ENCODE data around the gene UACA.

The UACA gene

DNA sequence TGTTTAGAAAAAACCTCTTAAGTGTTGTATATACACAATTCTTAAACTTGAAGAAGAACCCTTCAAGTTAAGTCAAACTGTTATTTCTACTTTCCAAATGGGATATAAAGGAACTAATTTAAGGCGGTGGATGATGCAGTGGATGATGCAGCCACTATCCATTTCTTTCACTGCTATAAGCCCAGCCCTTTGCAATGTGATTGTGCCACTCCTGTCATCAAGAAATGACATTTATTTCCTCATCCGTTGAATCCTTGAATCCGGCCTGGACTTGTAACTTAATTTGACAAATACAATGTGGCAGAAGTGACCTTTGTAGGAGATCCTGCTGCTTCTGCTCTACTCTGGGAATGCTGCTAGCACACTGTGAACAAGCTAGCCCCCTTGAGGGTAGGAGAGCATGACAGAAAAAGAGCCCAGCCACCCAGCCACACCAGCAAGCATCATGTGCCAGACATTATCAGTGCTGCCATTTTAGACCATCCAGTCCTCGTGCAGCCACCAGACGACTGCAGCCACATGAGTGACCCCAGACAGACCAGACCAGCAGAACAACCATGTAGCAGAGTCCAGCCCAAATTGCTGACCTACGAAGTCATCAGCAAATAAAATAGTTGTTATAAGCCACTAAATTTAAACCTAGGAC is 47.4 kb downstream of the UACA start:
- DNase-seq (ENCODE audit: low spot score) (no peak), FAIRE-seq (peak; percentile 88)

DNA sequence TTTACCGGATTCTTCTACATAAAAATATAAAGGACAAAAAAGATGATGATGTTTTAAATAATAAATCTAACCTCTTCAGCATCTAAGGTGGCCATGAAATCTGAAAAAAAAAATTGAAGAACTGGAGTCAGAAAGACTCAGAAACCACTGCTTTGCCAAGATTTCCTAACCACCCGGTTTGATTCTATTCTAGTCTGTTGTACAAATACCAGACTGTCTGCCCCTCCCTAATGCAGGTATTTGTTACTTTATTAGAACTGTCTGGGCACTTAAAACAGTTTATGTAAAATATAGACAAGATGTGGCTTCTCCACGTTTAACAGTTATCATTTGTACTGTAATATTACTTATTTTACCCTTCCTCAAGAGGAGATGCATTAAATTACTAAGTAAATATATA is 48.8 kb downstream of the UACA start:
- DNase-seq (ENCODE audit: low spot score) (peak; percentile 41), FAIRE-seq (no peak)

DNA sequence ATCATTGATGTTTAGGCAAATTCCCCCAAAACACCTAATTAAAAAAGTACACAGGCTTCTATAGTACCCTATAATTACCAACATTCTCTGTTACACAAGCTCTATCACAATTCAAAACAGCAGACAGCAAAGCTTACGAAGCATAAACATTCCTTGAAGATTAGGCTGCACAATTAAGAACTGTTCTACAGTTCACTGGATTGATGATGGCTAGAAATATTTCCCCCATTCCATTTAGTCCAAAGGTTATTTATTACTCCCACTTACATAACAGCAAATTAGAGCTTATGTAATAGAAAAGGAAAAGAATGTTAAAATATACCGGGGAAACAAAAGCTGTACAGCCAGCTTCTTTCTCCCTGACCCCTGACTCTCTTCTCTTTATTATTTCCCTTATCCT is 49.3 kb downstream of the UACA start:
- peak; percentile 66 for FAIRE-seq
- no peak for DNase-seq (ENCODE audit: low spot score)

DNA sequence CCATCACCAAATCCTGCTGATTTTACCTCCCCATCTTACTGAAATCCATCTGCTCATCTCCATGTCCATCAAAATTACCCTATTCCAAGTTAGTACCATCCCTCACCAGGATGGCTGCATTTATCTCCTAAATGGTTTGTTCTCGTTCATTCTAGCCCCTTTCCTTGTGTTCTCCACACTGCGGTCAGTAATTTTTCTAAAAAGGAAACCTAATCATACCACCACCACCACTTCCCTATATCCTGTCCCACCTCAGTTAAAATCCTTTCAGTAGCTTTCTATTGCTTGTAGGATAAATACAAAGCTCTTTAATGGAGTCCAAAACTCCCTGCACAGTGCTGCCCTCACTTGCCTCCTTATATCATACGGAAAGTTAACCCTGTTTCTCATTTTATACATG is 51.1 kb downstream of the UACA start:
- DNase-seq (ENCODE audit: low spot score) (no peak), FAIRE-seq (peak; percentile 30)

DNA sequence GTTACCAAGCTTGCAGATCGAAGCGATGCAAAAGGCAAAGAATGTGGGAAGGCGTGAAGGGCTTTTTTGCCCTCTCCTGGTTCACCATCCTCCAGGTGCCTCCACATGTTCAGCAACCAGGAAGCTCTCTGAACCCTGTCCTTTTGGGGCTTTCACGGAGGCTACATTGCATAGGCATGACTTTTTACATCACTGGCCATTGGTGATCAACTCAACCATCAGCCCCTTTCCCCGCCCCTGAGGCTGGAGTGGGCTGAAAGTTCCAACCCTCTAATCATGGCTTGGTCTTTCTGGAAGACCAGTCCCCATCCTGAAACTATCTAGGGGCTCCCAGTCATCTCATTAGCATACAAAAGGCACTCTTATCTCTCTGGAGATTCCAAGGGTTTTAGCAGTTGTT is 52.6 kb downstream of the UACA start:
- DNase-seq (ENCODE audit: low spot score) (no peak), FAIRE-seq (no peak)

DNA sequence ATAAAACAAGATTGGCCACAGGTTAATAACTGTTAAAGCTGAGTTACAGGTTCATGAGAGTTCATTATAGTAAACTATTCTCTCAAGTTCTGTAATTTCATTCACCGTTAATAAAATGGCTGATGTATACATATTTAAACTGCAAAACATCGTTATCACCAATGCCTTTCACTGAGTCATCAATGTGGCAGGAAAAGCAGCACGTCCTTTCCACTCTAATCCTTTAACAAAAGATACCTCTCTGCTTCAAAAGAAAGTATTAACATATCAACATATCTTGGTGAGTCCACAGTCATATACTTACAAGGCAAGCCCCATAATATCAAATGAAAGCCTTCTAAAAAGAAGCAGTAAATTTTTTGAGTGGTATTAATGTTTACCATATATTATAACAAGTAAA is 54.5 kb downstream of the UACA start:
- no peak for FAIRE-seq

DNA sequence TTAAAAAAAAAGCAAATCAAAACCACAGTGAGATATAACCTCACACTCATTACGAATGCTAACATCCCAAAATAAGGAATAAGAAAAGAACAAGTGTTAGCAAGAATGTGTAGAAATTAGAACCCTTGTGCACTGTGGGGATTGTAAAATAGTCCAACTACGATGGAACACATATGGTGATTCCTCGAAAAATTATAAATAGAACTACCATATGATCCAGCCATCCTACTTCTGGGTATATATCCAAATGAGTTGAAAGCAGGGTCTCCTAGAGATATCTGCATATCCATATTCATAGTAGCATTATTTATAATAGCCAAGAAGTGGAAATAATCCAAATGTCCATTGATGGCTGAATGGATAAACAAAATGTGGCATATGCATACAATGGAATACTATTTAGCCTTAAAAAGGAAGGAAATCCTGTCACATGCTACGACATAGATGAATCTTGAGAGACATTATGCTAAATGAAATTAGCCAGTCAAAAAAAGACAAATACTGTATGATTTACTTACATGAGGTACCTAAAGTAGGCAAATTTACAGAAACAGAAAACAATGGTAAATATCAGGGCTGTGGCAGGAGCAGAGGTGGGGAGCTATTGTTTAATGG is 55.6 kb downstream of the UACA start:
- peak; percentile 76 for FAIRE-seq
- no peak for DNase-seq (ENCODE audit: low spot score)

More for the DNA sequence above, 54.5 kb downstream of the UACA start:
- no peak for DNase-seq (ENCODE audit: low spot score)

DNA sequence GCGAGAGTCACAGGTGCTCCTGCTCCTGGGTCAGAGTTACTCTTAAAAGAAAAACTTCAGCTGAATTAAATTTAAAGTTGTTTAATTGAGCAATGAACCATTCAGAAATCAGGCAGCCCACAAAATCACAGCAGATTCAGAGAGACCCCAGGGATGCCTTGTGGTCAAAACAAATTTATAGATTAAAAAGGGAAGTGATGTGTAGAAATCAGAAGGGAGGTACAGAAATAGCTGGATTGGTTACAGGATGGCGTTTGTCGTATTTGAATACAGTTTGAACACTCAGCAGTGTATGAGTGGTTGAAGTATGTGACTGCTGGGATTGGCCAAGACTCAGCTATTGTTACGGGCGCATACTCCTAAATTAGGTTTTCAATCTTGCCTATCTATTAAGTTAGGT is 58.6 kb downstream of the UACA start:
- FAIRE-seq (no peak), DNase-seq (ENCODE audit: low spot score) (no peak)

DNA sequence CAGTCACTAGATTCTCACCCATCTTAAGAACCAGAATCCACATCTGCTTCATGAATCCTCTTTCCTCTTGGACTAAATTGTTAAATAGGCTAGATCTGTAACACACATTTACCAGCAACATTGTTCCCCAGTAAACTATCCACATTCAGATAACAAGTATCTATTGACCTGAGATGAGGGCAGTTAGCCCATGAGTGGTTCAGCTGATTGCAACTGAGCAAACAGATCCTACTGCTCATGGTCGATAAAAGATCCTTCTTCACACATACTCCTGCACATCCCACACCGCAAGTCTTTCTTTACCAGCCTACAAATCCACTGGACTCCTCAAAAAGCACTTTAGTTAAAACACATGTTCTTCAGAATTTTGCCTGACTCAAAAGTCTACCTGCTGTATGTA is 59.2 kb downstream of the UACA start:
- FAIRE-seq (peak; percentile 85), DNase-seq (ENCODE audit: low spot score) (no peak)

DNA sequence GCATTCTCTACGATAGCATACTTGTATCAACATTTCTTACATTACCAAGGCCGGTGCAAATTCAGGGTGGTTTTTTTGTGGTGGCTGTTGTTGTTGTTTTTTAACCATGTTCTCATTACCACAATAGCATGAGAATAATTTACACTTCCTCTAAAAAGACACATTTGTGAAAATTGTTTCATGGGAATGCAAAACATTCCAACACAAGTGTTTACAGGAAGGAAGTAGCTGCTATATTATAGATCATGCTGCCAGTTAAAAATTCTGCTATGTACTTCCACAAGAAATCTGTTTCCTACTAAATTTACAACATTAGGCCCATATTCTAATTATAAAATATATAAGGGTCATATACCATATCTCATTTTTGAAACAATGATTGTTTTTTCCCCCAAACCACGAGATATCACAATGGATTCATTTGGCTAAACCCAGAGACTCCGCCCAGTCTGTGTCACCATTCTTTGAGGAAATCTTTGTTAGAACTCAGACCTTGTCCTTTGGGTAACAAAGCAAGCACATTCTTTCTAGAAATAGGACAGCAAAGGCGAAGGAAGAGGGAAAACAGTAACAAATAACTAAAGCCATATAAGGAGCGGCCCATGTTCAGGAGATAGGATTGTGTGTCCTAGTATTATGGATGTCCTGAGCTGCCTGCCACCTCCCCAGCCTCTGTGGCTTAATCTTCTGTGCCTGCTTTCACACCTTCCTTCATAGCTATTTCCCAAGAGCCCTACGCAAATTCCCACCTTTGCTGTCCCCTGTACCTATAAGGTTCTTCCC is 60.1 kb downstream of the UACA start:
- FAIRE-seq = no peak
- no peak for DNase-seq (ENCODE audit: low spot score)

DNA sequence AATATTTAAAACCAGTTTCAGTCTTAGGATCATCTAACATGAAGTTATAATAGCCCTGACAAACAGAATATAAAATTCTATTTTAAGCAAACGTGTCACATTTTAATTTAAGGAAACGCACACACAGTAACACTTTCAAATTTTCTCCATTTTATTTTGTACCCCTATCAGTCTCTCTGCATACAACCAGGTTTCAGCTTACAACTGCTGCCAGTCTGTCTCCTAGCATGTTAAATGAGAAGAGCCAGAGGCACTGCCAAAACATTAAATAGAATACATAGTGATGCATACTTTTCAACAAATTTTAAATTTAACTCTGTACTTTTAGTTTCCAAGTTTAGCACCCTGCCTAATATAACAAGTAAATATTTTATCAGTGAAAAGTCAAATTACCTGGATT is 60.8 kb downstream of the UACA start:
- FAIRE-seq (no peak), DNase-seq (ENCODE audit: low spot score) (no peak)

DNA sequence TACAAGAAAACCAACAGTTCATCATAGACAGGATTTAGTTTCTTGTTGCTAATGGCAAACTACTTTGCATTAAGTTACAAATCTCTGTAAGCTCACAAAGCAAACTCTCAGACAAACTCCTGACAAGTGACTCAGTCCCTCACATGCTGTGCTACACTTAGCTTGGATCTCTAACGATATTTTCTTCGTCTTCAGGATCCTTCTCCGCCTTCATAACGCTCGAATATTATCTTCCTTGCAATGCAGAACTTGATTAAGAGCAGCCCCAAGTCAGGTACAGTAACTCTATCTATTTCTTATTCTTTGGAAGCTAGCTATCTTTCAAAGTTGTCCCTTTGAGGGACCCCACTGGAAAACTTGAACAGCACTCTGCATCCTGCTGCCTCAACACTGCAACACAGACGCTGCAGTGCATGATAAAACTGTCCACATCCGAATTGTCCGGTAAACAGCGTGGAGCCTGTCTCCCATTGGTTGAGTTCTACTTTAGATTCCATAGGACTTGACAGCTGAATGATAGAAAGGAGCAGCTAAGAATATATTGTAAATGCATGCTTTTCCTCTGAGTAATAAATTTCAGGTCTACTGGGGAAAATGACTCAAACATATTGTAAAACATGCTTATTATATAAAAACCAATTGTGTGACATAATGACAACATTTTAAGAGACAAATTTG is 61.3 kb downstream of the UACA start:
- DNase-seq (ENCODE audit: low spot score) (peak; percentile 67), FAIRE-seq (peak; percentile 62)

DNA sequence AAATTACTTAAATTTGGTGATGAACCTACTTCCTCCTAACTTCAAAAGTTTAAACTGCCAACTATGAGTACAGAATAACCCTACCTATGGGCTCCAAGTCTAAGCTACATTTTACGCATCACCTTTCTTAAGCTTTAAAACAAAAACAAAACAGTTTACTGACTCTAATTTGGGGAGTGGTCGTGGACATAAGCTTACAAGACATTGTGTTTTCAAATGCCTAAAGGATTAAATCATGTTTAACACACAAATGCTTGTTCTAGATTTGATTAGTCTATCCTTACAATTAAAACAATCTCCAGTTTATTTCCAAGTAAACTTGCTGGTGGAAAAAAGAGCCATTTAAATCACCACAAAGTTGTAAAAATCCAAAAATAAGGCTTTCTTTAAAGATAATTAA is 62.2 kb downstream of the UACA start:
- DNase-seq (ENCODE audit: low spot score) = no peak
- no peak for FAIRE-seq

DNA sequence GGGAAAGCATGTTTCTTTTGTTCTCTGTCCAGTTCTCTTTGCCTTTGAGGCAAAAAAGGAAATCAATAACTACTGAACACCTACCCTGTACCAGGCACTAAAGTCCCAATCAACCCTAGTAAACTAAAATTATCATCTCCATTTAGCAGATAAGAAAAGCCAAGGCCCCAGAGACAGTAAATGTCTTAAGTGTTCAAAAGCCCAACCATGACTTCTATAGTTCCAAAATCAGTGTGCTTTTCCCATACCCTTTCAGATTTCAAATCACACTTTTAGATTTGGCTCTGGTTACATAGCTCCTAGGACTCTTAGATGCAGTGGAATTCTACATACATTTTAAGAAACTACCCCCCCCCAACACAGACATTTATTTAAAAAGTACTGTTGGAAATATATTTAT is 63.5 kb downstream of the UACA start:
- DNase-seq (ENCODE audit: low spot score) (no peak), FAIRE-seq (no peak)

DNA sequence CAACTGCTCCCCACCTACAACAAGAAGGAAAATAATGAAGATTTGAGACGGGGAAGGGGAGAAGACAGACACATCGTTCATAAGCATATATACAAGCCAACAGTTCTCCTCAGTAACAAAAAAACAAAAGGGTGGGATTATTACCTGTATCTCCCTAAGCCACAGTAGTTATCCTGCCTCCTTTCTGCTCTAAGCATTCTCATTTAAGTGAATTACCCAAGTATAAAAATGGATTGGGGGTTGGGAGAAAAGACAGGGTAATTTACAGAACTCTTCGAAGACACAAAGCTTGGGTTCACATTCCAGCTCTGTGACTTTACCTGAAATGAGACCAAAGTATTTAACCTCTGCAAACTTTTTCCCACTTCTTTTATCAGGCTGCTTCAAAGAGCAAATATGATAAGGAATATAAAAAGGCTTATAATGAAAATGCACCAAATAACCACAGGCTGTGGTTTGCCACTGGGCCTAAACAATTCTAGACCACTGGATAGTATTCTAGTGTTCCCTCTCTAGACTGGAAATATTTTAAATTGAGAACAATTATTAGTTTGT is 64.4 kb downstream of the UACA start:
- FAIRE-seq (no peak), DNase-seq (ENCODE audit: low spot score) (no peak)

DNA sequence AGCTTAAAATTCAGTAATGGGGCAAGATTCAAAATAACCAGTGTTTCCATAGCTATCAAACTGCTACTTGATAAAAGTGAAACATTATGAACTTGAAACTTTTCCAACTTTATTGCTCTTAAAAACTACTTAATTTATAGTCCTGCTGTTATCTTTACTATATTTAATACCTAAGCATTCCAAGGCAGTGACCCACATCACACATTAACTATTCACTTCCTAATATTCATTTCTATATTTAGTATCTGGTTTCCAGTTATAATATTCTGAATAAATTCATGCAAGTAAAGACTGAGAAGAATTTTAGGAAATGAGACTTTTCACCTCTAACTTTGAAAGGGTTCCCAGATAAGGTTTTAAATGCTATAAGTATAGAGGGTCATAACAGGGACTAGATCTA is 64.9 kb downstream of the UACA start:
- no peak for FAIRE-seq

DNA sequence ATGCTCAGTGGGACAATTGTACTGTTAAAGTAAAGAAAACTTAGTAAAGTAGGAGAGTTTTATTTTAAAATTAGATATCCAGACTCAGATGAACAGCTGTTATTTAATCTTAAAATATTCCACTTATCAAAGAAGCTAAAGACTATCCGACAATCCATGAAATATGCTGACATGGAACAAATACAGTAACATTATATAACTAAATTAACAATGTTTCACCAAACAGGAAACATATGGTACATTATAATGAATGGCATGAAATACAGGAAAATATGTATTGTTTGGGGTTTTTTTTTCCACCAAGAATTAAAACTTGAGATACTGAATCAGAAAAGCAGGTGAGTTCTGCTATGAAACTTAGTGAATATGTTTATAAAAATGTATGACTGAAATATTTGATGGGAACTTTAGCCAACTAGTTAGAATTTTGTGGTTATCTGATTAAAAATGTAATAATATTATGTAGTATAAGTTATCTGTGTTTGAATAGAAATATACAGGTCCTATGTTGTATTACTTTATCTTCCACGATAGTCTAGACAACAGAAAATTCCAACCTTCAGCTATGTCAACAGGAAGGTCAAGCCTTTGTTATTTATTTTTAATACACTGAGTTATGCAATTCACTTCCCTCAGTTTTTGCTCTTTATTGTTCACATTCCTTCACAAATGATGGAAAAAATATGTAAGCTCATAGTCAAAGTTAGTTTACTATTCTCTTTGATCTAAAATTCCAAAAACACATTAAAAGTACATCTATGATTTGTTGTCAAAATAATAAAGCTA is 72.7 kb downstream of the UACA start:
- FAIRE-seq (no peak), DNase-seq (ENCODE audit: low spot score) (no peak)

More for the DNA sequence above, 64.9 kb downstream of the UACA start:
- no peak for DNase-seq (ENCODE audit: low spot score)

DNA sequence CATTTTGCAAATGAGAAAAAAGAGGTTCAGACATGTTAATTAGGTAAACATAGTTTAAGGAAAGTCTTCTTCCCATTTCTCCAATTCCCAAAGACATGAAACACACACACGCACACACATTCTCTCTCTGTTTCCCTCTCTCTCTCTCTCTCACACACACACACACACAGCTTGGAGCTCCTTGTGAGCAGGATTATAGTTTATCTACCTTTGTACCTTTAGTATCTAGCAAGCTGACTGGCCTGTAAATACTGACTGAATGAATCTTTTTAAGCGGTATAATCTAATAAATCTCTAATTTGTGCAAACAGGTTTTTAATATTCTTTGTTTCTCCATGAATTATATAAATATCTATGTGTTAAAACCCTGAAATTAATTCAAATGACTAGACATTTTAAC is 73.3 kb downstream of the UACA start:
- no peak for FAIRE-seq
- no peak for DNase-seq (ENCODE audit: low spot score)

DNA sequence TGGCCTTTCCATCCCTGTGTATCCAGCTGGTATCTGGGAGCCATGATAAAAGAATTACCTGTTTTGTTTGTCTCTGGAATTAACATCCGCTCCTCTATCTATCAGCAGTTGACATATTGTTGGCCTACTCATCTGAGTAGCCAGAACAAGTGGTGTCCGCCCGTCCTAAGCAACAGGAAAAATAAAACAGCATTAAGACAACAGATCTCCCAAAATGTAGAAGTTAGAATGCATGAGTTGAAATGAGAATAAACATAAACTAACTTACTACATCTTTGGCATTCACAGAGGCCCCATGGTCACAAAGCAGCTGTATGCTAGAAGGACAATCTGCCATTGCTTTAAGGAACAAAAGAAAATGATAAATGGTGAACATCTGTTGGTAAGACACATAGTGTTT is 75.9 kb downstream of the UACA start:
- FAIRE-seq (no peak), DNase-seq (ENCODE audit: low spot score) (no peak)

DNA sequence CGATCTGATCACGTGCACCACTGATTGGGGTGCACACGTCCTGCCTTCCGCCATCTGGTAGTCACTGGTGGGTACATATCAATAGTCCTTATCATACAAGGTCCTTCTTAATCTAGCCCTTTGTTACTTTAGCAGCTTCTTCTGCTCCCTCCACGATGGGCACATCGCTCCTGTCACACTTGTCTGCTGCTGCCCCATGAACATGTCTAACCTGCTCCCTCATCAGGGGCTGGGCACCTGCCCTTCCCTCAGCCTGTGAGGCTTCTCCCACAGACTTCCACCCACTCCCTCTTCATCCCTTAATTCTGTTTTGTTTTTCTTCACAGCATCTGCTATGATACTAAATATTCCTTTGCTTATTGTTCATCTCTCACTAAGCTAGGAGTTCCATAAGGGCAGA is 82.5 kb downstream of the UACA start:
- no peak for FAIRE-seq
- DNase-seq (ENCODE audit: low spot score) = no peak

DNA sequence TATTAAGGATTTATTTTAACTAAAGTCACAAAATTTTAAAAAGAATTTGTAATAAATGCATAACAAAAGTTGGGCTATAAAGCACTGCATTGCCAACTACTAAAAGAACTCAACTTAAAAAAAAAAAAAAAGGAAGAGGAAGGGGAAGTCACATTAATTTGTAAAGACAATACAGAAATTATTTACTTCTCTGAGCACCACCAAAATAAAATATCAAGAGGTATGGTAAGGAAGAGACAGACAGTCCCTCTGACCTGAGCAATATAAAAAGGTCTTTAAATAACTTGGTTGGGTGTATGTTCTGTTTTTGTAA is 83.5 kb downstream of the UACA start:
- DNase-seq (ENCODE audit: low spot score) (no peak), FAIRE-seq (no peak)
